ENCODE results near the gene MRPS24.

DNA sequence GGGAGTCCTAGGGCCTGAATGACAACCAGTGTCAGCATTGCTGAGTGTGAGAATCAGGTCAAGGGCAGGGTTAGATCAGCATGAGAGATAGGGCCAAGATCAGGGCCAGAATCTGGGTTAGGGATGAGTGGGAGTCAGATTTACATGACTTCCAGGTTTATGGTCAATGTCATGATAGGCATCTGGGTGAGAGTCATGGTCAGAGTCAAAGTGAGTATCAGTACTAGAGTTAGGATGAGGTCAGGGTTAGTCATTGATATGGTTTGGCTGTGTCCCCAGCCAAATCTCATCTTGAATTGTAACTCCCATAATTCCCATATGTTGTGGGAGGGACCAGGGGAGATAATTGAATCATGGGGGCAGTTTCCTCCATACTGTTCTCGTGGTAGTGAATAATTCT lies 12.3 kb downstream of the MRPS24 start:
- no peak for TF ChIP-seq RELA (CRISPR knock-in tag; IDR thresholded peaks at IDR 0.05; ENCODE audit: borderline replicate concordance)
- TF ChIP-seq, protein P1, sequence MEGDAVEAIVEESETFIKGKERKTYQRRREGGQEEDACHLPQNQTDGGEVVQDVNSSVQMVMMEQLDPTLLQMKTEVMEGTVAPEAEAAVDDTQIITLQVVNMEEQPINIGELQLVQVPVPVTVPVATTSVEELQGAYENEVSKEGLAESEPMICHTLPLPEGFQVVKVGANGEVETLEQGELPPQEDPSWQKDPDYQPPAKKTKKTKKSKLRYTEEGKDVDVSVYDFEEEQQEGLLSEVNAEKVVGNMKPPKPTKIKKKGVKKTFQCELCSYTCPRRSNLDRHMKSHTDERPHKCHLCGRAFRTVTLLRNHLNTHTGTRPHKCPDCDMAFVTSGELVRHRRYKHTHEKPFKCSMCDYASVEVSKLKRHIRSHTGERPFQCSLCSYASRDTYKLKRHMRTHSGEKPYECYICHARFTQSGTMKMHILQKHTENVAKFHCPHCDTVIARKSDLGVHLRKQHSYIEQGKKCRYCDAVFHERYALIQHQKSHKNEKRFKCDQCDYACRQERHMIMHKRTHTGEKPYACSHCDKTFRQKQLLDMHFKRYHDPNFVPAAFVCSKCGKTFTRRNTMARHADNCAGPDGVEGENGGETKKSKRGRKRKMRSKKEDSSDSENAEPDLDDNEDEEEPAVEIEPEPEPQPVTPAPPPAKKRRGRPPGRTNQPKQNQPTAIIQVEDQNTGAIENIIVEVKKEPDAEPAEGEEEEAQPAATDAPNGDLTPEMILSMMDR (IDR thresholded peaks at IDR 0.05), result no peak
- TF ChIP-seq, protein P2, sequence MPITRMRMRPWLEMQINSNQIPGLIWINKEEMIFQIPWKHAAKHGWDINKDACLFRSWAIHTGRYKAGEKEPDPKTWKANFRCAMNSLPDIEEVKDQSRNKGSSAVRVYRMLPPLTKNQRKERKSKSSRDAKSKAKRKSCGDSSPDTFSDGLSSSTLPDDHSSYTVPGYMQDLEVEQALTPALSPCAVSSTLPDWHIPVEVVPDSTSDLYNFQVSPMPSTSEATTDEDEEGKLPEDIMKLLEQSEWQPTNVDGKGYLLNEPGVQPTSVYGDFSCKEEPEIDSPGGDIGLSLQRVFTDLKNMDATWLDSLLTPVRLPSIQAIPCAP (CRISPR knock-in tag; IDR thresholded peaks at IDR 0.05), result no peak
- TF ChIP-seq FOXP1 (CRISPR knock-in tag; IDR thresholded peaks at IDR 0.05; ENCODE audit: borderline replicate concordance), result no peak

Measured in WTC11 (cell line).